Muscle of leg (tissue), 11 donors: ENCODE results near the gene PTPRN2. TPM values are rescaled to one million over a fixed set of nuclear protein-coding genes. Genes with fewer than 3 reads are reported as not detected.

Source experiments
- DNase-seq: peaks from one replicate; pipeline ENCODE4 v3.0.0; 2013
- H3K27ac ChIP-seq: one replicate; pipeline ENCODE4 v1.5.1; 2013; ENCODE audit warnings: mild to moderate bottlenecking, low read length, control low read depth
- H3K27me3 ChIP-seq: one replicate; pipeline ENCODE4 v1.6.1; 2013; ENCODE audit warnings: low read length; ENCODE audit not compliant: control insufficient read depth, insufficient read depth
- H3K36me3 ChIP-seq: one replicate; pipeline ENCODE4 v1.6.1; 2013; ENCODE audit warnings: low read length; ENCODE audit not compliant: control insufficient read depth, insufficient read depth
- H3K4me1 ChIP-seq: one replicate; pipeline ENCODE4 v1.6.1; 2013; ENCODE audit warnings: low read length; ENCODE audit not compliant: control insufficient read depth, insufficient read depth
- H3K4me3 ChIP-seq: one replicate; pipeline ENCODE4 v1.5.1; 2013; ENCODE audit warnings: low read length, control low read depth
- H3K9me3 ChIP-seq: replicated peaks from 2 replicates; pipeline ENCODE4 v1.6.1; 2013; ENCODE audit warnings: low read depth, low read length; ENCODE audit not compliant: control insufficient read depth
- WGBS: methylation state at CpG from one replicate; pipeline ENCODE4 v1.1.5; 2013; ENCODE audit warnings: missing lambda C conversion rate; ENCODE audit not compliant: insufficient coverage; 5-methylcytosine and 5-hydroxymethylcytosine counted together
- polyA plus RNA-seq, 8 donors: library from polyadenylated mRNA; unstranded; fragments of 120-200 nt; gene quantifications; one replicate each; pipeline versions ENCODE4 v1.2.1 to v1.2.3, GENCODE V29; 2013; ENCODE audit warnings: inconsistent platforms in 1 of 8, low replicate concordance in 1 of 8; ENCODE audit not compliant: insufficient read length in 8 of 8, insufficient read depth in 1 of 8
- total RNA-seq: library from RNA; stranded (reverse); fragments of 120-200 nt; gene quantifications from one replicate; pipeline ENCODE4 v1.2.4, GENCODE V29; 2013

Gene PTPRN2
- total and polyA plus RNA-seq, 9 donors: 1.4 to 2.9 (median 2.3) TPM

GRCh38 chr7:158067219-158067930 lies 520.2 kb downstream of the PTPRN2 start:
- no peak overlapping the region for H3K27ac ChIP-seq
- no peaks in the 10 kb centered on the region for H3K27me3 ChIP-seq
- no peak for DNase-seq
- H3K4me1 ChIP-seq: peaks cover 8% of the 10 kb centered on the region
- no peaks in the 10 kb centered on the region for H3K36me3 ChIP-seq
- WGBS: 53% methylated on average over 25 of the region's 28 CpGs
- H3K4me3 ChIP-seq: no peak overlapping the region
- H3K9me3 ChIP-seq: no peaks in the 10 kb centered on the region

- H3K4me3 ChIP-seq: no peak overlapping the region
- no peaks in the 10 kb centered on the region for H3K27me3 ChIP-seq
These were observed 521.5 kb downstream of the PTPRN2 start for GRCh38 chr7:158066085-158066484.

GRCh38 chr7:158065340-158065739 lies 522.3 kb downstream of the PTPRN2 start:
- Histone ChIP-seq H3K27me3 (no peaks in the 10 kb centered on the region), H3K4me1 (peaks cover 8% of the 10 kb centered on the region), H3K9me3 (no peaks in the 10 kb centered on the region), H3K36me3 (no peaks in the 10 kb centered on the region), H3K4me3 (no peak overlapping the region), H3K27ac (no peak overlapping the region)
- DNase-seq: no peak
- WGBS: 70% methylated on average over 7 of the region's 12 CpGs

More at GRCh38 chr7:158066085-158066484, 521.5 kb downstream of the PTPRN2 start:
- WGBS: 83% methylated on average over 2 of the region's 4 CpGs
- Histone ChIP-seq H3K36me3 (no peaks in the 10 kb centered on the region), H3K9me3 (no peaks in the 10 kb centered on the region), H3K4me1 (peaks cover 8% of the 10 kb centered on the region), H3K27ac (no peak overlapping the region)
- DNase-seq: no peak

- no peak for DNase-seq
- H3K9me3 ChIP-seq: no peaks in the 10 kb centered on the region
- 100% methylated on average over 2 of the region's 4 CpGs for WGBS
These were observed 523.0 kb downstream of the PTPRN2 start for GRCh38 chr7:158064631-158065030.

GRCh38 chr7:158063850-158064610 lies 523.6 kb downstream of the PTPRN2 start:
- no peak overlapping the region for H3K27ac ChIP-seq
- no peaks in the 10 kb centered on the region for H3K9me3 ChIP-seq
- no peaks in the 10 kb centered on the region for H3K27me3 ChIP-seq
- peaks cover 8% of the 10 kb centered on the region for H3K4me1 ChIP-seq
- H3K36me3 ChIP-seq: no peaks in the 10 kb centered on the region
- DNase-seq: peak; percentile 8
- H3K4me3 ChIP-seq: no peak overlapping the region
- WGBS: 51% methylated on average over 15 of the region's 17 CpGs

More at GRCh38 chr7:158064631-158065030, 523.0 kb downstream of the PTPRN2 start:
- Histone ChIP-seq H3K4me3 (no peak overlapping the region), H3K4me1 (peaks cover 8% of the 10 kb centered on the region), H3K27me3 (no peaks in the 10 kb centered on the region), H3K36me3 (no peaks in the 10 kb centered on the region), H3K27ac (no peak overlapping the region)

GRCh38 chr7:158062661-158063060 lies 525.0 kb downstream of the PTPRN2 start:
- 97% methylated on average over 5 of the region's 20 CpGs for WGBS
- no peaks in the 10 kb centered on the region for H3K9me3 ChIP-seq
- no peak for DNase-seq
- no peaks in the 10 kb centered on the region for H3K36me3 ChIP-seq
- H3K4me3 ChIP-seq: no peak overlapping the region
- H3K4me1 ChIP-seq: peaks cover 8% of the 10 kb centered on the region
- no peaks in the 10 kb centered on the region for H3K27me3 ChIP-seq
- no peak overlapping the region for H3K27ac ChIP-seq

- no peaks in the 10 kb centered on the region for H3K36me3 ChIP-seq
- WGBS: 93% methylated on average over 21 of the region's 24 CpGs
- no peak for DNase-seq
- no peak overlapping the region for H3K27ac ChIP-seq
- H3K9me3 ChIP-seq: no peaks in the 10 kb centered on the region
- H3K4me1 ChIP-seq: peaks cover 3% of the 10 kb centered on the region
- H3K4me3 ChIP-seq: no peak overlapping the region
- H3K27me3 ChIP-seq: no peaks in the 10 kb centered on the region
These were observed 525.6 kb downstream of the PTPRN2 start for GRCh38 chr7:158061884-158062656.

GRCh38 chr7:158061026-158061630 lies 526.5 kb downstream of the PTPRN2 start:
- no peak for DNase-seq
- Histone ChIP-seq H3K27ac (no peak overlapping the region), H3K36me3 (no peaks in the 10 kb centered on the region), H3K9me3 (no peaks in the 10 kb centered on the region), H3K27me3 (no peaks in the 10 kb centered on the region), H3K4me1 (peaks cover 3% of the 10 kb centered on the region), H3K4me3 (no peak overlapping the region)
- WGBS: 88% methylated on average over 28 of the region's 28 CpGs

GRCh38 chr7:158060216-158060615 lies 527.4 kb downstream of the PTPRN2 start:
- no peaks in the 10 kb centered on the region for H3K36me3 ChIP-seq
- no peak overlapping the region for H3K27ac ChIP-seq
- H3K4me3 ChIP-seq: no peak overlapping the region
- no peaks in the 10 kb centered on the region for H3K9me3 ChIP-seq
- no peak for DNase-seq
- WGBS: 91% methylated on average over 9 of the region's 13 CpGs
- H3K27me3 ChIP-seq: no peaks in the 10 kb centered on the region
- peaks cover 3% of the 10 kb centered on the region for H3K4me1 ChIP-seq
